Measurements from ENCODE around the gene SCD5. TPM values are rescaled to one million over a fixed set of nuclear protein-coding genes. Genes with fewer than 3 reads are reported as not detected.
A peak's percentile ranks its signal among the peaks of the same experiment; 100 is the strongest.

SCD5 gene
- total and polyA plus RNA-seq, 9 of the 15 experiments (the other 6 are each of a cell fraction or from before 2014, with no cell fraction given) = 0.01 to 0.20 (median 0.03) TPM; not detected in 5

DNA sequence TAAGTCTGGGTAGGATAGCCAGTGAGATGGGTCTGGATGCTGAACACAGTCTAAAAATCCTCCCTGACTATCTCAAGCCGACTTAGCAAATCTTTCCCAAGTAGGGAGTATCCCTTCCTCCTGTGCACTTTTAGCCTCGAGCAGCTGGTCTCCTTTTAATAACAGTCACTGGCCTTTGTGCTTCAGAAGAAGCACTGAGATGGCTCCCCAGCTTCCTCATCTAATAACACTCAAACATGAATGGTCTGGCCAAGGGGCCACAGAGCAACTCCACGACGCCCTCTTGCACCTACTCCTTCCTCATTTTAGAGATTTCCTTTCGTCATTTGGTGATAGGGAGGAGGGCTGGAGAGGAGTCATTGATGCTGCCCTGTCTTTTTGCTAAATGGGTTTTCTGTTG lies 158.1 kb downstream of the SCD5 start (continued):
- TF ChIP-seq GATA2 (CRISPR knock-in tag; IDR thresholded peaks at IDR 0.05) = no peak

DNA sequence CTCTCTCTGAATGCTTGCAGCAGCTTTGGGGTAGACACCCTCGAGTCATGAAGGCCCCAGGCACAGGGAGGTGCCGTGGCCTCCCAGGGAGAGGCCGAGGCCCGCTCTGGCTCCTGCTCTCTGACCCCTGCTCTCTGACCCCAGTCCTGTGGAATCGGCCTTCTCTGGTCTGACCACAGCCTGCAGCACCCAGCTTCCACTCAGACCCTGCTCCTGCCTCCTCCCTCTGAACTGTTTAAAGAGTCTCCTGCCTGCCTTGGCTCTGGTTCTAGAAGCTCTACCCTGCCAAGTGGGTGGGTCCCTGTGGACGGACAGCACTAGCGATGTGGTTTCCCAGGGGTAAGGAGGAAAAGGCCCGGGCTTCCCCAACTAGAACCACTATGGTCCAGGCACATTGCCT lies 158.6 kb downstream of the SCD5 start:
- Histone ChIP-seq H3K4me1 (replicated peaks in 1 of 2; ENCODE audit: control insufficient read depth in 2 of 2, insufficient read depth in 2 of 2, low read length in 2 of 2) (no peaks in the 10 kb centered on the region), H3K4me2 (ENCODE audit: insufficient read depth, low read length) (no peak overlapping the region), H3K9ac (ENCODE audit: insufficient read depth in 1 of 2, low read depth in 2 of 2, low read length in 2 of 2) (no peak overlapping the region), H3K27me3 (ENCODE audit: control insufficient read depth in 2 of 2, insufficient read depth in 2 of 2, low read length in 2 of 2) (0 out of 5 replicates have a peak, but pooled peaks cover 0 to 4% of the 10 kb centered on the region in 2 experiments), H3K36me3 (ENCODE audit: control insufficient read depth, insufficient read depth, low read length) (no peaks in the 10 kb centered on the region), H3K27ac (ENCODE audit: extremely low read depth, low read depth, low read length) (no peak overlapping the region), H3K9me3 (replicated peaks; ENCODE audit: control insufficient read depth, insufficient read depth, low read depth, low read length) (no peaks in the 10 kb centered on the region), H3K9me1 (ENCODE audit: control insufficient read depth, insufficient read depth, low read length) (no peaks in the 10 kb centered on the region), H2AFZ (ENCODE audit: low read depth, low read length) (no peak overlapping the region), H4K20me1 (replicated peaks; ENCODE audit: control insufficient read depth, insufficient read depth, low read length) (no peaks in the 10 kb centered on the region), H3K79me2 (ENCODE audit: control insufficient read depth, insufficient read depth, low read length) (no peaks in the 10 kb centered on the region), H3K4me3 (no peak overlapping the region)
- peak; percentile 19; the same call in 1 of the 2 replicates for TF ChIP-seq NR2C1 (IDR thresholded peaks at IDR 0.05)
- TF ChIP-seq NR2C1 (tag; IDR thresholded peaks at IDR 0.05) = no peak
- no peak for TF ChIP-seq CREB1 (IDR thresholded peaks at IDR 0.05)
- no peak for TF ChIP-seq CREB1 (CRISPR knock-in tag; IDR thresholded peaks at IDR 0.05)
- POLR2A ChIA-PET = no interaction called here
- CTCF ChIA-PET (ENCODE audit: low intra/inter-chr PET ratio) = no interaction called here
- no peak for ATAC-seq
- 0% methylated on average over 8 of the region's 8 CpGs for WGBS (ENCODE audit: insufficient coverage, low coverage, missing lambda C conversion rate)
- no peak for FAIRE-seq
- no peak for DNase-seq (ENCODE audit: extremely low read depth in 1 of 4, low spot score in 3 of 4)
- intact Hi-C loops (cut with micrococcal nuclease) (no loop called here), in situ Hi-C loops (cut with MboI) (no loop called here)
- BruUV-seq (replicated peaks) = no TSS peak

DNA sequence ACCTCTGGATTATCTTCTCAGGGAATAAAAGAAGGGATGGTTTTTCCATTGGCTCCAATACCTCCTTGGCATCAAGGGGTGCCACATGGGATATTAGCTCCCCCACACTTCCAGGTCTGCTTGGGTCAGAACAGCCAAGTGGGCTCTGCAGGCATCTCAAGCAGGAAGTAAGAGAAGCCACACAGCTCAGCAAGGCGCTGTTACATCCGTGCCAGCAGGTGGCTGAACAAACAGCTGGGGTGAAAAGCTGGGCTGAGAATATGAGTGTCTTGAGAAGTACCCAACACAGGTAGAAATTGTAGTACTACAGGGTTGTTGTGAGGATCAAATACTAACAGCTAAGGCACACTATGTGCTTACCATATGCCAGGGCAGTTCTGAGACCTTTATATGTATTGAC lies 160.1 kb downstream of the SCD5 start:
- no peak overlapping the region for H3K27ac ChIP-seq (ENCODE audit: extremely low read depth, low read depth, low read length)
- no peaks in the 10 kb centered on the region for H3K9me1 ChIP-seq (ENCODE audit: control insufficient read depth, insufficient read depth, low read length)
- DNase-seq (ENCODE audit: extremely low read depth in 1 of 4, low spot score in 3 of 4) (no peak), ATAC-seq (no peak), FAIRE-seq (no peak)
- peaks cover 0 to 8% of the 10 kb centered on the region in 2 experiments; a peak in 1 of 5 replicates for H3K27me3 ChIP-seq (ENCODE audit: control insufficient read depth in 2 of 2, insufficient read depth in 2 of 2, low read length in 2 of 2)
- H3K79me2 ChIP-seq (ENCODE audit: control insufficient read depth, insufficient read depth, low read length) = no peaks in the 10 kb centered on the region
- H3K4me1 ChIP-seq (replicated peaks in 1 of 2; ENCODE audit: control insufficient read depth in 2 of 2, insufficient read depth in 2 of 2, low read length in 2 of 2) = no peaks in the 10 kb centered on the region
- no peak overlapping the region for H3K9ac ChIP-seq (ENCODE audit: insufficient read depth in 1 of 2, low read depth in 2 of 2, low read length in 2 of 2)
- 0% methylated on average over 2 of the region's 2 CpGs for WGBS (ENCODE audit: insufficient coverage, low coverage, missing lambda C conversion rate)
- in situ Hi-C loops (cut with MboI) (no loop called here), intact Hi-C loops (cut with micrococcal nuclease) (no loop called here)
- no peak overlapping the region for H3K4me3 ChIP-seq
- ChIA-PET POLR2A (interaction anchor here (0.5 to 1.3 kb wide), 3 partner anchors 9 to 130 kb away, joined by 3 read pairs; no protein-coding TSS in a partner anchor), CTCF (ENCODE audit: low intra/inter-chr PET ratio) (no interaction called here)
- H4K20me1 ChIP-seq (replicated peaks; ENCODE audit: control insufficient read depth, insufficient read depth, low read length) = no peaks in the 10 kb centered on the region
- H3K9me3 ChIP-seq (replicated peaks; ENCODE audit: control insufficient read depth, insufficient read depth, low read depth, low read length) = no peaks in the 10 kb centered on the region
- no TSS peak for BruUV-seq (replicated peaks)
- no peak overlapping the region for H3K4me2 ChIP-seq (ENCODE audit: insufficient read depth, low read length)
- H2AFZ ChIP-seq (ENCODE audit: low read depth, low read length) = no peak overlapping the region
- no peaks in the 10 kb centered on the region for H3K36me3 ChIP-seq (ENCODE audit: control insufficient read depth, insufficient read depth, low read length)
- TF ChIP-seq, protein P1, sequence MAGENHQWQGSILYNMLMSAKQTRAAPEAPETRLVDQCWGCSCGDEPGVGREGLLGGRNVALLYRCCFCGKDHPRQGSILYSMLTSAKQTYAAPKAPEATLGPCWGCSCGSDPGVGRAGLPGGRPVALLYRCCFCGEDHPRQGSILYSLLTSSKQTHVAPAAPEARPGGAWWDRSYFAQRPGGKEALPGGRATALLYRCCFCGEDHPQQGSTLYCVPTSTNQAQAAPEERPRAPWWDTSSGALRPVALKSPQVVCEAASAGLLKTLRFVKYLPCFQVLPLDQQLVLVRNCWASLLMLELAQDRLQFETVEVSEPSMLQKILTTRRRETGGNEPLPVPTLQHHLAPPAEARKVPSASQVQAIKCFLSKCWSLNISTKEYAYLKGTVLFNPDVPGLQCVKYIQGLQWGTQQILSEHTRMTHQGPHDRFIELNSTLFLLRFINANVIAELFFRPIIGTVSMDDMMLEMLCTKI (IDR thresholded peaks at IDR 0.05; ENCODE audit: partially characterized antibody) = no peak
- TF ChIP-seq DMBX1 (CRISPR knock-in tag; IDR thresholded peaks at IDR 0.05; ENCODE audit: borderline replicate concordance) = no peak
- TF ChIP-seq CBFB (CRISPR knock-in tag; IDR thresholded peaks at IDR 0.05) = no peak
- no peak for TF ChIP-seq JUN (IDR thresholded peaks at IDR 0.05; ENCODE audit: borderline replicate concordance, low read depth, low read length)
- TF ChIP-seq JUN (CRISPR knock-in tag; IDR thresholded peaks at IDR 0.05; ENCODE audit: borderline replicate concordance) = no peak
- no peak for TF ChIP-seq MIER1 (IDR thresholded peaks at IDR 0.05; ENCODE audit: low read depth)
- no peak for TF ChIP-seq SMC3 (conservative IDR thresholded peaks at IDR 0.05; ENCODE audit: insufficient read depth, low read depth, low read length)
- TF ChIP-seq BCL6 (CRISPR knock-in tag; IDR thresholded peaks at IDR 0.05) = no peak
- TF ChIP-seq, protein P2, sequence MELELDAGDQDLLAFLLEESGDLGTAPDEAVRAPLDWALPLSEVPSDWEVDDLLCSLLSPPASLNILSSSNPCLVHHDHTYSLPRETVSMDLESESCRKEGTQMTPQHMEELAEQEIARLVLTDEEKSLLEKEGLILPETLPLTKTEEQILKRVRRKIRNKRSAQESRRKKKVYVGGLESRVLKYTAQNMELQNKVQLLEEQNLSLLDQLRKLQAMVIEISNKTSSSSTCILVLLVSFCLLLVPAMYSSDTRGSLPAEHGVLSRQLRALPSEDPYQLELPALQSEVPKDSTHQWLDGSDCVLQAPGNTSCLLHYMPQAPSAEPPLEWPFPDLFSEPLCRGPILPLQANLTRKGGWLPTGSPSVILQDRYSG (tag; conservative IDR thresholded peaks at IDR 0.05; ENCODE audit: low read depth) = no peak
- no peak for TF ChIP-seq ARHGAP35 (IDR thresholded peaks at IDR 0.05; ENCODE audit: partially characterized antibody)
